Measurements from ENCODE around the gene SEC23B. TPM values are rescaled to one million over a fixed set of nuclear protein-coding genes. Genes with fewer than 3 reads are reported as not detected.

The SEC23B gene
- total and polyA plus RNA-seq, 2 of the 13 experiments (the other 11 are each of a cell fraction or from before 2014, with no cell fraction given) = 114 to 120 TPM

DNA sequence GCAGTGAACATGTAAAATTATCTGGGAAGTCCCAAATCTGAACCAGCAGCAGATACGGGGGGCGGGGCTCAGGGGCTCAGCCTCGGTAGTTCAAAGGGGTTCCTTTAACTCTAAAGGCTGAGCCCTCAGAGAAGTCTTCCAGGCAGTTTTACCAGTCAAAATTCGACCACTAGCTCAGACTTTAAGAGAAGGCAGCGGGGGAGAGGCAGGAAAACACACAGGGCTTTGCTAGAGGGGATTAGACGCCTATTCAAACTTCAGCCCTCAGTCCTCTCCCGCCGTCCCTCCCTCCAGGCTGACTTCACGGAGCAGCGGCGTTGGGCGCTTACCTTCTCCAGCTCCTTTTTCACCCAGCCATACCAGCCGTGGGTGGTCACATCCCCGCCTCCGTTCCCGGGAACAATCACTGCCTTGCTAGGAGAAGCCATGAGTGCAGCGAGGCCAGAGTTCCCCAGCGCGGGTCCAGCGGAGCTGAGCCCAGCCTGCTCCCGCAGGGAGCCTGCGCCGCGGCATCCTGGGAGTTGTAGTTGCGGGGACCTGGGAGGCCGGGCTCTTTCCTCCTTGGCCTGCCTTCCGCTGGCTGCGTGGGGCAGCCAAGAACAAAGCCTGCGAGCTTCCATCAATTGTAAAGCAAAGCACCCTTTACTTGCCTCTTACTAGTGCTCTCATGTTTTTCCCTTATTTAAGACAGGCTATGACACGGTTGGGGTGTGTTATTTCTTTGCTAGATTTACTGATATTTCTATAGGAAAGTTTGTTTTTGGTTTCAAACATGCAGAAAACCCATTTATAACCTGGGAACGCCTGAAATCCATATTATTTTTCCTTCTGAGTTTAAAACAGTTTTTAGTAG, 10.8 kb upstream of the SEC23B start, which contains the start of gene RBBP9 (continued):
- no peak for TF ChIP-seq ZNF841 (CRISPR knock-in tag; IDR thresholded peaks at IDR 0.05; ENCODE audit: borderline replicate concordance)
- TF ChIP-seq, protein P1, sequence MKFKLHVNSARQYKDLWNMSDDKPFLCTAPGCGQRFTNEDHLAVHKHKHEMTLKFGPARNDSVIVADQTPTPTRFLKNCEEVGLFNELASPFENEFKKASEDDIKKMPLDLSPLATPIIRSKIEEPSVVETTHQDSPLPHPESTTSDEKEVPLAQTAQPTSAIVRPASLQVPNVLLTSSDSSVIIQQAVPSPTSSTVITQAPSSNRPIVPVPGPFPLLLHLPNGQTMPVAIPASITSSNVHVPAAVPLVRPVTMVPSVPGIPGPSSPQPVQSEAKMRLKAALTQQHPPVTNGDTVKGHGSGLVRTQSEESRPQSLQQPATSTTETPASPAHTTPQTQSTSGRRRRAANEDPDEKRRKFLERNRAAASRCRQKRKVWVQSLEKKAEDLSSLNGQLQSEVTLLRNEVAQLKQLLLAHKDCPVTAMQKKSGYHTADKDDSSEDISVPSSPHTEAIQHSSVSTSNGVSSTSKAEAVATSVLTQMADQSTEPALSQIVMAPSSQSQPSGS (CRISPR knock-in tag; IDR thresholded peaks at IDR 0.05) = peak; percentile 61; the same call in 1 of the 2 replicates
- no peak for TF ChIP-seq CCAR2 (optimal IDR thresholded peaks at IDR 0.05; ENCODE audit: low read depth, low read length)
- TF ChIP-seq ZNF749 (CRISPR knock-in tag; IDR thresholded peaks at IDR 0.05; ENCODE audit: borderline replicate concordance) = peak; percentile 92
- TF ChIP-seq, protein P2, sequence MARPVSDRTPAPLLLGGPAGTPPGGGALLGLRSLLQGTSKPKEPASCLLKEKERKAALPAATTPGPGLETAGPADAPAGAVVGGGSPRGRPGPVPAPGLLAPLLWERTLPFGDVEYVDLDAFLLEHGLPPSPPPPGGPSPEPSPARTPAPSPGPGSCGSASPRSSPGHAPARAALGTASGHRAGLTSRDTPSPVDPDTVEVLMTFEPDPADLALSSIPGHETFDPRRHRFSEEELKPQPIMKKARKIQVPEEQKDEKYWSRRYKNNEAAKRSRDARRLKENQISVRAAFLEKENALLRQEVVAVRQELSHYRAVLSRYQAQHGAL (CRISPR knock-in tag; IDR thresholded peaks at IDR 0.05; ENCODE audit: not compliant biosample characterization) = peak; percentile 48
- TF ChIP-seq ARNT (IDR thresholded peaks at IDR 0.05) = no peak
- TF ChIP-seq TBX2 (CRISPR knock-in tag; IDR thresholded peaks at IDR 0.05; ENCODE audit: borderline replicate concordance) = peak; percentile 94
- no peak for TF ChIP-seq MAFG (CRISPR knock-in tag; IDR thresholded peaks at IDR 0.05)
- no peak for TF ChIP-seq ZNF224 (CRISPR knock-in tag; IDR thresholded peaks at IDR 0.05)
- TF ChIP-seq ZNF773 (CRISPR knock-in tag; IDR thresholded peaks at IDR 0.05; ENCODE audit: borderline replicate concordance) = 0 out of 2 replicates have a peak, but pooled peaks have one; percentile 73
- TF ChIP-seq ZNF44 (CRISPR knock-in tag; IDR thresholded peaks at IDR 0.05) = peak; percentile 97; the same call in 1 of the 2 replicates
- peak; percentile 43; the same call in 1 of the 2 replicates for TF ChIP-seq FOXO1 (CRISPR knock-in tag; IDR thresholded peaks at IDR 0.05)
- peak; percentile 94 for TF ChIP-seq TARDBP (CRISPR knock-in tag; IDR thresholded peaks at IDR 0.05)
- TF ChIP-seq, protein P3, sequence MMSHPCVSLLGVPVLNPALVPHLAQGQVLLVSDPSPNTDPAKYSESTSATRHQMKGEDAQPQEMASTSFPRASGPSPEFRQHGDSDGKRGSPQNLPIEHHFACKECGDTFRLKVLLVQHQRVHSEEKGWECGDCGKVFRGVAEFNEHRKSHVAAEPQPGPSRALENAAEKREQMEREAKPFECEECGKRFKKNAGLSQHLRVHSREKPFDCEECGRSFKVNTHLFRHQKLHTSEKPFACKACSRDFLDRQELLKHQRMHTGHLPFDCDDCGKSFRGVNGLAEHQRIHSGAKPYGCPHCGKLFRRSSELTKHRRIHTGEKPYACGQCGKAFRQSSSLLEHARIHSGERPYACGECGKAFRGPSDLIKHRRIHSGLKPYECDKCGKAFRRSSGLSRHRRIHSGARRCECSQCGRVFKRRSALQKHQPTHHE (CRISPR knock-in tag; IDR thresholded peaks at IDR 0.05; ENCODE audit: borderline replicate concordance) = peak; percentile 50; the same call in 1 of the 2 replicates
- TF ChIP-seq, protein P4, sequence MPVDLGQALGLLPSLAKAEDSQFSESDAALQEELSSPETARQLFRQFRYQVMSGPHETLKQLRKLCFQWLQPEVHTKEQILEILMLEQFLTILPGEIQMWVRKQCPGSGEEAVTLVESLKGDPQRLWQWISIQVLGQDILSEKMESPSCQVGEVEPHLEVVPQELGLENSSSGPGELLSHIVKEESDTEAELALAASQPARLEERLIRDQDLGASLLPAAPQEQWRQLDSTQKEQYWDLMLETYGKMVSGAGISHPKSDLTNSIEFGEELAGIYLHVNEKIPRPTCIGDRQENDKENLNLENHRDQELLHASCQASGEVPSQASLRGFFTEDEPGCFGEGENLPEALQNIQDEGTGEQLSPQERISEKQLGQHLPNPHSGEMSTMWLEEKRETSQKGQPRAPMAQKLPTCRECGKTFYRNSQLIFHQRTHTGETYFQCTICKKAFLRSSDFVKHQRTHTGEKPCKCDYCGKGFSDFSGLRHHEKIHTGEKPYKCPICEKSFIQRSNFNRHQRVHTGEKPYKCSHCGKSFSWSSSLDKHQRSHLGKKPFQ (CRISPR knock-in tag; IDR thresholded peaks at IDR 0.05; ENCODE audit: insufficient replicate concordance) = no peak
- TF ChIP-seq ZNF788 (CRISPR knock-in tag; IDR thresholded peaks at IDR 0.05; ENCODE audit: borderline replicate concordance) = peak; percentile 97; the same call in 1 of the 2 replicates
- no peak for TF ChIP-seq GTF2F1 (IDR thresholded peaks at IDR 0.05; ENCODE audit: low read length)
- TF ChIP-seq, protein P5, sequence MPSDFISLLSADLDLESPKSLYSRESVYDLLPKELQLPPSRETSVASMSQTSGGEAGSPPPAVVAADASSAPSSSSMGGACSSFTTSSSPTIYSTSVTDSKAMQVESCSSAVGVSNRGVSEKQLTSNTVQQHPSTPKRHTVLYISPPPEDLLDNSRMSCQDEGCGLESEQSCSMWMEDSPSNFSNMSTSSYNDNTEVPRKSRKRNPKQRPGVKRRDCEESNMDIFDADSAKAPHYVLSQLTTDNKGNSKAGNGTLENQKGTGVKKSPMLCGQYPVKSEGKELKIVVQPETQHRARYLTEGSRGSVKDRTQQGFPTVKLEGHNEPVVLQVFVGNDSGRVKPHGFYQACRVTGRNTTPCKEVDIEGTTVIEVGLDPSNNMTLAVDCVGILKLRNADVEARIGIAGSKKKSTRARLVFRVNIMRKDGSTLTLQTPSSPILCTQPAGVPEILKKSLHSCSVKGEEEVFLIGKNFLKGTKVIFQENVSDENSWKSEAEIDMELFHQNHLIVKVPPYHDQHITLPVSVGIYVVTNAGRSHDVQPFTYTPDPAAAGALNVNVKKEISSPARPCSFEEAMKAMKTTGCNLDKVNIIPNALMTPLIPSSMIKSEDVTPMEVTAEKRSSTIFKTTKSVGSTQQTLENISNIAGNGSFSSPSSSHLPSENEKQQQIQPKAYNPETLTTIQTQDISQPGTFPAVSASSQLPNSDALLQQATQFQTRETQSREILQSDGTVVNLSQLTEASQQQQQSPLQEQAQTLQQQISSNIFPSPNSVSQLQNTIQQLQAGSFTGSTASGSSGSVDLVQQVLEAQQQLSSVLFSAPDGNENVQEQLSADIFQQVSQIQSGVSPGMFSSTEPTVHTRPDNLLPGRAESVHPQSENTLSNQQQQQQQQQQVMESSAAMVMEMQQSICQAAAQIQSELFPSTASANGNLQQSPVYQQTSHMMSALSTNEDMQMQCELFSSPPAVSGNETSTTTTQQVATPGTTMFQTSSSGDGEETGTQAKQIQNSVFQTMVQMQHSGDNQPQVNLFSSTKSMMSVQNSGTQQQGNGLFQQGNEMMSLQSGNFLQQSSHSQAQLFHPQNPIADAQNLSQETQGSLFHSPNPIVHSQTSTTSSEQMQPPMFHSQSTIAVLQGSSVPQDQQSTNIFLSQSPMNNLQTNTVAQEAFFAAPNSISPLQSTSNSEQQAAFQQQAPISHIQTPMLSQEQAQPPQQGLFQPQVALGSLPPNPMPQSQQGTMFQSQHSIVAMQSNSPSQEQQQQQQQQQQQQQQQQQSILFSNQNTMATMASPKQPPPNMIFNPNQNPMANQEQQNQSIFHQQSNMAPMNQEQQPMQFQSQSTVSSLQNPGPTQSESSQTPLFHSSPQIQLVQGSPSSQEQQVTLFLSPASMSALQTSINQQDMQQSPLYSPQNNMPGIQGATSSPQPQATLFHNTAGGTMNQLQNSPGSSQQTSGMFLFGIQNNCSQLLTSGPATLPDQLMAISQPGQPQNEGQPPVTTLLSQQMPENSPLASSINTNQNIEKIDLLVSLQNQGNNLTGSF (CRISPR knock-in tag; IDR thresholded peaks at IDR 0.05) = peak; percentile 64; the same call in 1 of the 2 replicates
